T-helper 17 cell (primary cell): Measurements from ENCODE around the gene VGLL4. TPM values are rescaled to one million over a fixed set of nuclear protein-coding genes. Genes with fewer than 3 reads are reported as not detected.

Experiments used
- ATAC-seq: fragments of 150-1000 bp; cut with Tn5 transposase; 2 replicates; pipeline ENCODE4 v1.10.0; 2021; ENCODE audit warnings: mild to moderate bottlenecking, moderate library complexity
- DNase-seq, 3 donors: peaks; one replicate each; pipeline versions ENCODE4 v3.0.0 to v3.0.0-alpha.2; 2020 to 2021
- H3K9me3 ChIP-seq: one replicate; pipeline ENCODE4 v1.7.0; 2013; ENCODE audit warnings: low read length, mild to moderate bottlenecking; ENCODE audit not compliant: control insufficient read depth, poor library complexity, severe bottlenecking
- H3K27ac Mint-ChIP-seq: one replicate; pipeline ENCODE4 v1.8.0; 2022; ENCODE audit warnings: mild to moderate bottlenecking, moderate library complexity, mixed read lengths
- H3K27me3 Mint-ChIP-seq: one replicate; pipeline ENCODE4 v1.8.0; 2022; ENCODE audit warnings: mixed read lengths
- H3K36me3 Mint-ChIP-seq: one replicate; pipeline ENCODE4 v1.8.0; 2022; ENCODE audit warnings: low read depth, mixed read lengths
- H3K4me1 Mint-ChIP-seq: one replicate; pipeline ENCODE4 v1.8.0; 2022; ENCODE audit warnings: mild to moderate bottlenecking, mixed read lengths
- H3K4me3 Mint-ChIP-seq: one replicate; pipeline ENCODE4 v1.8.0; 2022; ENCODE audit warnings: mild to moderate bottlenecking, moderate library complexity, mixed read lengths
- total RNA-seq, 4 donors: library from RNA in 2 of 4; stranded (reverse) in 2 of 4; gene quantifications; one replicate each; pipeline ENCODE4 v1.2.3 and lab custom pipeline; 2022 to 2026

The VGLL4 gene
- total RNA-seq, 2 donors from 2014 or later = 18.7 to 20.2 TPM

- no peak overlapping the region for H3K27ac Mint-ChIP-seq
- H3K4me3 Mint-ChIP-seq = no peak overlapping the region
- H3K36me3 Mint-ChIP-seq = no peaks in the 10 kb centered on the region
- no peaks in the 10 kb centered on the region for H3K9me3 ChIP-seq
- ATAC-seq (no peak), DNase-seq (no peak)
- H3K4me1 Mint-ChIP-seq = peaks cover 4% of the 10 kb centered on the region
- H3K27me3 Mint-ChIP-seq = no peaks in the 10 kb centered on the region
Observed at GRCh38 chr3:11544412-11545181, 99.1 kb downstream of the VGLL4 start.

- Mint-ChIP-seq H3K4me3 (no peak overlapping the region), H3K27ac (no peak overlapping the region), H3K27me3 (no peaks in the 10 kb centered on the region), H3K4me1 (peaks cover 4% of the 10 kb centered on the region), H3K36me3 (no peaks in the 10 kb centered on the region)
- DNase-seq (no peak), ATAC-seq (no peak)
- H3K9me3 ChIP-seq = no peaks in the 10 kb centered on the region
Observed at GRCh38 chr3:11543948-11544387, 99.7 kb downstream of the VGLL4 start.

- no peak overlapping the region for H3K4me3 Mint-ChIP-seq
- no peaks in the 10 kb centered on the region for H3K27me3 Mint-ChIP-seq
- ATAC-seq = no peak
- DNase-seq = no peak
- H3K4me1 Mint-ChIP-seq = peaks cover 4% of the 10 kb centered on the region
- H3K27ac Mint-ChIP-seq = no peak overlapping the region
- no peaks in the 10 kb centered on the region for H3K36me3 Mint-ChIP-seq
- H3K9me3 ChIP-seq = no peaks in the 10 kb centered on the region
Observed at GRCh38 chr3:11543141-11543947, 100.4 kb downstream of the VGLL4 start.

DNA sequence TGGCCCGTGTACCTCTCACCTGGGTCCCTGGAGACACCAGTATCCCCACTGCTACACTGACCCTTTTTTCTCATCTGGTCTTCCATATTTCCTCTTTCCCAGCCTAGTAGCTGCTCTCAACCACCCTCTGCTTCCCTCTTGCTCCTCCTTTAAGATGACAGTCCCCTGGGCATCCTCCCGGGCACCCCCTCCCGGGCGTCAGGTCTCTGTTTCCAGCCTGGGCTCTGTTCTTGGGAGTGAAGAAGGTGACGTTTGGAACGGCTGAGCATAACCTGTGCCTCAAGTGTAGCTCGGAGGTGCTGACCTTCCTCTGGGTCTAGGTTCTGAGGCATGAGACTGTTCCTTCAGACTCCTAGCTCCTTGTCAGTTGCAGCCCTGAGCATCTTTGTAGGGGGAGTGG is 101.2 kb downstream of the VGLL4 start:
- Mint-ChIP-seq H3K27ac (no peak overlapping the region), H3K4me1 (peaks cover 4% of the 10 kb centered on the region), H3K36me3 (no peaks in the 10 kb centered on the region), H3K4me3 (no peak overlapping the region), H3K27me3 (no peaks in the 10 kb centered on the region)
- DNase-seq (no peak), ATAC-seq (no peak)
- no peaks in the 10 kb centered on the region for H3K9me3 ChIP-seq

DNA sequence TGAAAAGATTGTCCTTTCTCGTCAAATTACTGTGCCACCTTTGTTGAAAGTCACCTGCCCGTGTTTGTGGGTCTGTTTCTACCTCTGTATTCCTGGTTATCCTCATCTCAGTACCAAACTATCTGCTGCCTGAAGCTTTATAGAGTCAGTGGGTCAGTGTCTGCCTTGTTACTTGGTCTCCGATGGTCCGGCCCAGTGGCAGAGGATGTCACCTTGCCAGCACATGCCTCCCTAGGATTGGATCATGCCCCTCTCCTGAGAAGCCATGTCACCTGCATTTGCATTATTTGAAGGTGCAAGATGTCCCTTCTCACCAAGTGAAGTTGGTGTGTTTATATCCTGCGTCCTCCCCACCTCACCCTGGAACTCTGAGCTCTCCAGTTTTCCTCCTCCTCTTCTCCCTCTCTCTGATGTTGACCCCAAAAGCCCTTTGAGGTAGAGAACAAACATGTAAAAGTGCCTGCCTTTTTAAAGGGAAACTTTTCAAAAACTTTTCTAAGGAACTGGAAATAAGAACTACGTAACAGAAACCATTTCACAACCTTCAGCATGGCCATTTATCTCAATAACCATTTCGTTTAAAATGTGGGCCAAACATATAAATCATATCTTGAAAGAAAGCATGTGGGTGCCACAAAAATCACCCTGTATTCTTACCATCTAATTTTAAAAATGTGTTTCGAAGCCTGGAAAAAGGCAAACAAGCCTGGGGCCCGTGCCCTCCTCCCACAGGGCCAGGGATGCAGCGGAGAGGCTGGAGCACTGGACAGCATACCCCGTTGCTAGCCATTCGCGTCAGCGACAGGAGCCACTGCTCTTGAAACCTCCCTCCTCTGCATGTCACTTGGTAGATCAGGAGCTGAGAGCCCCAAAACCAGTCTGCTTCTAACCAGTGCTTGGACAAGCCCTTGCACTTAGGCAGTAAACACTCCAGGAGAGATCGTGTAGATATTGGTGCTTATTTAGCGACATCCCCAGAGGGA is 102.1 kb downstream of the VGLL4 start:
- DNase-seq = no peak
- no peaks in the 10 kb centered on the region for H3K9me3 ChIP-seq
- no peak overlapping the region for H3K4me3 Mint-ChIP-seq
- no peak for ATAC-seq
- H3K27me3 Mint-ChIP-seq = no peaks in the 10 kb centered on the region
- H3K4me1 Mint-ChIP-seq = peaks cover 4% of the 10 kb centered on the region
- no peaks in the 10 kb centered on the region for H3K36me3 Mint-ChIP-seq
- H3K27ac Mint-ChIP-seq = no peak overlapping the region

GRCh38 chr3:11539677-11540076 is 104.0 kb downstream of the VGLL4 start:
- no peaks in the 10 kb centered on the region for H3K9me3 ChIP-seq
- H3K36me3 Mint-ChIP-seq = no peaks in the 10 kb centered on the region
- H3K4me1 Mint-ChIP-seq = peaks cover 4% of the 10 kb centered on the region
- ATAC-seq = no peak
- H3K4me3 Mint-ChIP-seq = no peak overlapping the region
- no peak overlapping the region for H3K27ac Mint-ChIP-seq
- H3K27me3 Mint-ChIP-seq = no peaks in the 10 kb centered on the region
- DNase-seq = no peak

- Mint-ChIP-seq H3K4me1 (peaks cover 4% of the 10 kb centered on the region), H3K4me3 (no peak overlapping the region), H3K27me3 (no peaks in the 10 kb centered on the region), H3K36me3 (no peaks in the 10 kb centered on the region), H3K27ac (no peak overlapping the region)
- DNase-seq (no peak), ATAC-seq (no peak)
- H3K9me3 ChIP-seq = no peaks in the 10 kb centered on the region
Observed at GRCh38 chr3:11539218-11539617, 104.5 kb downstream of the VGLL4 start.

- Mint-ChIP-seq H3K4me1 (peaks cover 2% of the 10 kb centered on the region), H3K27ac (no peak overlapping the region), H3K27me3 (no peaks in the 10 kb centered on the region), H3K36me3 (no peaks in the 10 kb centered on the region), H3K4me3 (no peak overlapping the region)
- H3K9me3 ChIP-seq = no peaks in the 10 kb centered on the region
- ATAC-seq (no peak), DNase-seq (no peak)
Observed at GRCh38 chr3:11538581-11538980, 105.1 kb downstream of the VGLL4 start.

GRCh38 chr3:11536936-11537612 is 106.6 kb downstream of the VGLL4 start:
- Mint-ChIP-seq H3K27me3 (no peaks in the 10 kb centered on the region), H3K4me1 (peaks cover 3% of the 10 kb centered on the region), H3K36me3 (peaks cover 1% of the 10 kb centered on the region), H3K27ac (peak overlapping the region; percentile 3), H3K4me3 (no peak overlapping the region)
- DNase-seq (no peak), ATAC-seq (no peak)
- H3K9me3 ChIP-seq = no peaks in the 10 kb centered on the region

- H3K9me3 ChIP-seq = no peaks in the 10 kb centered on the region
- H3K27me3 Mint-ChIP-seq = no peaks in the 10 kb centered on the region
- no peak overlapping the region for H3K4me3 Mint-ChIP-seq
- peaks cover 5% of the 10 kb centered on the region for H3K4me1 Mint-ChIP-seq
- H3K36me3 Mint-ChIP-seq = peaks cover 2% of the 10 kb centered on the region
- DNase-seq (no peak), ATAC-seq (no peak)
- H3K27ac Mint-ChIP-seq = no peak overlapping the region
Observed at GRCh38 chr3:11536132-11536935, 107.4 kb downstream of the VGLL4 start.

DNA sequence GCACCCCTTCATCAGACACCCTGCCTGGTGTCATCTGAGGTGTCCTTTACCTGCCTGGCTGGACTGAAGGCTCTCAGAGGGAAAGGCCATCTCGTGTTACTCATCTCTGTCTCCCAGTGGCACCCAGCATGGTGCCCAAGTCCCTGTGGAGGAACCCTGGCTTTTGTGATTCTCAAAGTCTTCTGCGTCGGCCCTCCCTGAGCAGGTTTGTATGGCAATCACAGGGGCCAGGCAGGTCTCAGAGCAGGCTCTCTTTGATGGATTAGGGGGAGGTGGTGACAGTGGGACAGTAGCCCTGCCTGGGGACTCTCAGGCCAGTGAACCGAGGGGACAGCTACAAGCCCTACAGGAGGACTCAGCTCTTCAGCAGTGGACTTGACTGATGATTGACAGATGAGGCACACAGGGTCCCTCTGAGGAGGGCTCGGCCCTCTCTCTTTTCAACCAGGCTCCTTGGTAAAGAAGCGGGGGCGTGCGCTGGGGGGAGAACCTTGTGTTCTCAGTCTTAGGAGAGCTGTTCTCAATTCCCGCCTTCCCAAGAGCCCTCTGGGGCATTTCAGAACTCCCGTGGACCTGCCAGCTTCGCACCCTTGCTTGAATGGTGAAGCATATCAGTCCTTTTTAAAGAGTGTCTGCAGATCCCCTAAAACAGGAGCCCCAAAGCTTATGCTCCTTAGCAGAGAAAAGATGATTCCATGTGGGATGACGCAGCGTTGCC is 108.3 kb downstream of the VGLL4 start:
- no peaks in the 10 kb centered on the region for H3K9me3 ChIP-seq
- H3K27me3 Mint-ChIP-seq = no peaks in the 10 kb centered on the region
- ATAC-seq (no peak), DNase-seq (no peak)
- peaks cover 2% of the 10 kb centered on the region for H3K36me3 Mint-ChIP-seq
- no peak overlapping the region for H3K27ac Mint-ChIP-seq
- no peak overlapping the region for H3K4me3 Mint-ChIP-seq
- H3K4me1 Mint-ChIP-seq = peaks cover 5% of the 10 kb centered on the region
